Endothelial cell of umbilical vein (primary cell): Measurements from ENCODE around the gene SPECC1L. TPM values are rescaled to one million over a fixed set of nuclear protein-coding genes. Genes with fewer than 3 reads are reported as not detected.

Source experiments
- BruUV-seq: library from RNA; stranded (reverse); fragments of 400-500 nt; replicated peaks from 2 replicates; lab custom pipeline; 2021; lab: Mats Ljungman, UMichigan
- CTCF ChIA-PET: fragments of 300-600, 350-600 bp; sonication (Branson Sonifier 250); formaldehyde crosslinking; loops from one replicate; lab custom pipeline; 2021; ENCODE audit warnings: antibody characterized with exemption, inconsistent platforms; lab: Charles Lee
- POLR2A ChIA-PET: fragments of 300-600, 350-600 bp; sonication (Branson Sonifier 250); formaldehyde crosslinking; loops from one replicate; lab custom pipeline; 2021; ENCODE audit warnings: antibody characterized with exemption, inconsistent platforms; lab: Charles Lee
- DNase-seq: peaks from one replicate; pipeline ENCODE4 v3.0.0-alpha.2; 2011; ENCODE audit warnings: low read depth, low spot score
- FAIRE-seq: peaks from 2 replicates; lab custom pipeline; 2011; peaks lifted over from hg19 to GRCh38; lab: Jason Lieb, UNC
- H2AFZ ChIP-seq: 2 replicates; pipeline ENCODE4 v1.6.0; 2012; ENCODE audit warnings: low read depth, low read length, control low read depth, inconsistent platforms
- H3K27ac ChIP-seq: 2 replicates; pipeline ENCODE4 v1.5.1; 2011; ENCODE audit warnings: low read depth, mild to moderate bottlenecking, control low read depth, low read length, moderate library complexity; ENCODE audit not compliant: insufficient read depth
- H3K27me3 ChIP-seq, 2 experiments: 2 replicates each; pipeline versions ENCODE4 v1.6.0 to v1.6.1; 2011; ENCODE audit warnings: low read length in 2 of 2, mixed read lengths in 1 of 2; ENCODE audit not compliant: control insufficient read depth in 2 of 2, insufficient read depth in 2 of 2
- H3K36me3 ChIP-seq, 2 experiments: 2 replicates in 1 of 2; 3 replicates in 1 of 2; pipeline ENCODE4 v1.5.1; 2011; ENCODE audit warnings: low read length in 2 of 2, mild to moderate bottlenecking in 1 of 2, moderate library complexity in 1 of 2; ENCODE audit not compliant: control insufficient read depth in 2 of 2, insufficient read depth in 2 of 2; ENCODE audit errors: extremely low read depth in 1 of 2
- H3K4me1 ChIP-seq: 3 replicates; pipeline ENCODE4 v1.5.1; 2011; ENCODE audit warnings: mild to moderate bottlenecking, low read length; ENCODE audit not compliant: control insufficient read depth, insufficient read depth; ENCODE audit errors: extremely low read depth
- H3K4me2 ChIP-seq: 2 replicates; pipeline ENCODE4 v1.6.1; 2011; ENCODE audit warnings: low read length, control low read depth, mixed read lengths; ENCODE audit not compliant: insufficient read depth
- H3K4me3 ChIP-seq, 3 experiments: fragments of 200-600 bp in 1 of 3; sonication (generic), shearing (Covaris generic) in 1 of 3; replicated peaks in 1 of 3; 2 replicates each; pipeline ENCODE4 v1.5.1; 2011 to 2016; ENCODE audit warnings: control low read depth in 3 of 3, low read length in 3 of 3, mild to moderate bottlenecking in 2 of 3, inconsistent platforms in 1 of 3, low read depth in 1 of 3, moderate library complexity in 1 of 3; ENCODE audit not compliant: insufficient read depth in 1 of 3
- H3K79me2 ChIP-seq: 2 replicates; pipeline ENCODE4 v1.6.0; 2012; ENCODE audit warnings: low read length, inconsistent platforms; ENCODE audit not compliant: control insufficient read depth, insufficient read depth
- H3K9ac ChIP-seq: replicated peaks from 2 replicates; pipeline ENCODE3; 2011; ENCODE audit warnings: low read length, control low read depth; ENCODE audit not compliant: insufficient read depth; ENCODE audit errors: extremely low read depth
- H3K9me1 ChIP-seq: replicated peaks from 3 replicates; pipeline ENCODE4 v1.6.0; 2011; ENCODE audit warnings: mild to moderate bottlenecking, low read length; ENCODE audit not compliant: control insufficient read depth, insufficient read depth; ENCODE audit errors: extremely low read depth
- H3K9me3 ChIP-seq: replicated peaks from 2 replicates; pipeline ENCODE4 v1.5.1; 2012; ENCODE audit warnings: low read length, inconsistent platforms; ENCODE audit not compliant: control insufficient read depth, insufficient read depth
- H4K20me1 ChIP-seq: replicated peaks from 2 replicates; pipeline ENCODE3; 2011; ENCODE audit warnings: mild to moderate bottlenecking, low read length; ENCODE audit not compliant: control insufficient read depth, insufficient read depth; ENCODE audit errors: extremely low read depth
- CTCF ChIP-seq, 2 donors: IDR thresholded peaks; 1 replicate in 1 of 2; 2 replicates in 1 of 2; pipeline ENCODE4 v1.5.1; 2011; ENCODE audit warnings: low read length in 2 of 2, mild to moderate bottlenecking in 2 of 2, moderate library complexity in 2 of 2, control low read depth in 1 of 2, inconsistent platforms in 1 of 2, low read depth in 1 of 2; ENCODE audit not compliant: insufficient read depth in 1 of 2; ENCODE audit errors: extremely low read depth in 1 of 2
- EZH2 ChIP-seq: IDR thresholded peaks from 2 replicates; pipeline ENCODE4 v1.6.1; 2012; ENCODE audit warnings: borderline replicate concordance, low read depth, mild to moderate bottlenecking, moderate library complexity, low read length, inconsistent platforms; ENCODE audit not compliant: severe bottlenecking
- FOS ChIP-seq: IDR thresholded peaks from 2 replicates; pipeline ENCODE4 v1.6.1; 2011; ENCODE audit warnings: mild to moderate bottlenecking, low read length, moderate library complexity, borderline replicate concordance; ENCODE audit not compliant: insufficient read depth
- GATA2 ChIP-seq: IDR thresholded peaks from 2 replicates; pipeline ENCODE4 v1.7.0; 2011; ENCODE audit warnings: low read depth, mild to moderate bottlenecking, moderate library complexity, mixed read lengths, low read length; ENCODE audit not compliant: insufficient read length, insufficient read depth
- JUN ChIP-seq: IDR thresholded peaks from 2 replicates; pipeline ENCODE4 v1.6.1; 2011; ENCODE audit warnings: borderline replicate concordance, low read depth; ENCODE audit not compliant: insufficient read length, insufficient read depth
- MAX ChIP-seq: IDR thresholded peaks from 2 replicates; pipeline ENCODE4 v1.6.1; 2011; ENCODE audit not compliant: insufficient read depth, insufficient read length
- MYC ChIP-seq: IDR thresholded peaks from one replicate; pipeline ENCODE4 v1.6.1; 2011; ENCODE audit warnings: mild to moderate bottlenecking, low read depth, low read length
- POLR2A ChIP-seq: IDR thresholded peaks from 2 replicates; pipeline ENCODE4 v1.6.1; 2012; ENCODE audit warnings: low read depth, mild to moderate bottlenecking, control low read depth, low read length
- POLR2AphosphoS5 ChIP-seq: IDR thresholded peaks from 2 replicates; pipeline ENCODE4 v1.6.1; 2012; ENCODE audit warnings: low read depth, mild to moderate bottlenecking, control low read depth, low read length, moderate library complexity; ENCODE audit not compliant: insufficient read depth
- dilution Hi-C: fragments of 300-500 bp; cut with MboI; formaldehyde crosslinking; loops from one replicate; pipeline ENCODE4 v1.15.0; 2019; ENCODE audit warnings: low sequenced_read_pairs; ENCODE audit not compliant: extremely low pct_ligation_motif_present
- intact Hi-C: fragments of 100-400 bp; cut with micrococcal nuclease; formaldehyde crosslinking; loops from one replicate; pipeline ENCODE4 v1.10.0; 2022
- polyA plus RNA-seq, 4 experiments: library from polyadenylated mRNA; depleted of rRNA in 3 of 4; stranded (reverse) in 3 of 4; unstranded in 1 of 4; fragments of >200 nt; gene quantifications; 2 replicates each; pipeline versions ENCODE4 v1.2.1 to v1.2.3, GENCODE V29; 2011 to 2012; ENCODE audit warnings: missing spikeins in 1 of 4
- total RNA-seq: library from RNA; stranded (reverse); gene quantifications from 2 replicates; pipeline ENCODE4 v1.2.3, GENCODE V29; 2021

The SPECC1L gene
- total and polyA plus RNA-seq, 2 donors (not counting 3 experiments of a cell fraction or from before 2014, with no cell fraction given): 22.8 to 79.3 TPM

GRCh38 chr22:24390576-24390975, 119.9 kb downstream of the SPECC1L start:
- CTCF ChIA-PET: interaction anchor here (0.6 to 2.5 kb wide), 3 partner anchors 10 to 112 kb away, joined by 3 to 12 read pairs (median 6); no protein-coding TSS in a partner anchor
- no peaks in the 10 kb centered on the region for H3K9me3 ChIP-seq
- no peaks in the 10 kb centered on the region for H3K9me1 ChIP-seq
- H3K27me3 ChIP-seq: no peaks in the 10 kb centered on the region
- H3K4me2 ChIP-seq: no peak overlapping the region
- peaks cover 0 to 1% of the 10 kb centered on the region in 2 experiments for H3K36me3 ChIP-seq
- no peak overlapping the region for H2AFZ ChIP-seq
- no peak overlapping the region for H3K9ac ChIP-seq
- no peak for TF ChIP-seq GATA2
- TF ChIP-seq POLR2A: no peak
- no peak for TF ChIP-seq JUN
- TF ChIP-seq MYC: no peak
- TF ChIP-seq POLR2AphosphoS5: no peak
- no peak for TF ChIP-seq EZH2
- TF ChIP-seq MAX: no peak
- TF ChIP-seq CTCF (IDR thresholded peaks at IDR 0.05; ENCODE audit: extremely low read depth in 1 of 2, insufficient read depth in 1 of 2, low read depth in 1 of 2, low read length in 2 of 2): no peak
- no peak for TF ChIP-seq FOS
- FAIRE-seq (peak; percentile 4), DNase-seq (no peak)
- no peaks in the 10 kb centered on the region for H4K20me1 ChIP-seq
- dilution Hi-C loops: no loop called here
- peaks cover 17% of the 10 kb centered on the region for H3K79me2 ChIP-seq
- peak overlapping the region; percentile 62 for H3K27ac ChIP-seq
- POLR2A ChIA-PET: interaction anchor here (1.4 kb wide), 1 partner anchor 12 kb away, joined by 4 read pairs; no protein-coding TSS in a partner anchor
- intact Hi-C loops: no loop called here
- peaks cover 36% of the 10 kb centered on the region for H3K4me1 ChIP-seq
- BruUV-seq: no TSS peak
- no peak overlapping the region for H3K4me3 ChIP-seq
